ENCODE measurements around the gene FBN1.

Gene FBN1

DNA sequence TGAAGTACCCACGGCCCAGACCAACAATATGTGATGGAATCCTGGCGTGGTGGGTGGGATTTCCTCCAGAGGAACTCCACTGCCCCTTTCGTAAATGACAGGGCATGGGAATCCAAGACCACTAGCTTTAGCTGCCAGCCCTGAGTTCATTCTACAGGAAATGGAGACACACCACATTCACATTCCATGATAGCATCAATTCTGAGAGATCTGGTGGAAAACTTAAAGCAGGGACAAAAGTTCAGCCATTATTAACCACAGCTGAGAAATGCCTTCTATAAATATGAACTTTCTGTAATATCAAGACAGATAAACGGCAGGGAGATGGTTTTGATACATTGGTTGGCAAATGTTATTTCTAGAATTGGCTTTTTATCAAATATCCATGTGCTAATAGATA, 98.2 kb downstream of the FBN1 start:
- DNase-seq, result no peak

DNA sequence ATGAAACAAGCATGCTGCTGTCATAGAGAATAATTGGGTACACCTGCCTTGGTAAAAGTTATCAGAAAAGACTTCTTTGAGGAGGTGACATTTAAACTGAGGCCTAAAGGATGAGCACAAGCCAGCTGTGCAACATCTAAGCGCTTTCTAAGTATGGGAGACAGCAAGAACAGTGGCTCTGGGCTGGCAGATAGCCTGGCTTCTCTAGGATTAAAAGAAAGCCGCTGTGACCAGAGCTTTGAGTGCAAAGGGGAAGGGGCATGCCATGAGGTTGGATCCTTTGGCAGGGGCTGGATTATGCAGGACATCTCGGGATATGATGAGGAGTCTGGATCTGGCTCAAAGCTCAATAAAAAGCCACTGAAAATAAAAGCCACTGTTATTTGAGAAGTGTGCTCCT, 99.2 kb downstream of the FBN1 start:
- no peak for DNase-seq

DNA sequence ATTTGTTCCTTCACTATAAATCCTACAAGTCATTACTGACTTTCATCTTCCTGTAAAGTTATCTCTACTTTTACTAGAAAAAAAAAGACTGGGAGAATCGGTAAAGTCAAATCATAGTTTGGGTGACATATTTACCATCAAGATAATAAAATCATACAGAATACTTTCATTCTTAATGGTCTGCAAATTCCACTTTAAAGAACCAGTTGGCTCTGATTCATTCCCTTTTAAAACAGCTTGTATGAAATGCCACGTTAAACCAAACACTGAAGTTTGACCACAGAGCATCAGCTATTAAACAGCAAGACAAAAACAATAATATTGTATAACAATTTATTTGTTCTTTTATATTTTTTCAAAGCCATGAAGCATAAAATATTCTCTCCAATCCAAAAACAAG, 100.7 kb downstream of the FBN1 start:
- no peak for DNase-seq

DNA sequence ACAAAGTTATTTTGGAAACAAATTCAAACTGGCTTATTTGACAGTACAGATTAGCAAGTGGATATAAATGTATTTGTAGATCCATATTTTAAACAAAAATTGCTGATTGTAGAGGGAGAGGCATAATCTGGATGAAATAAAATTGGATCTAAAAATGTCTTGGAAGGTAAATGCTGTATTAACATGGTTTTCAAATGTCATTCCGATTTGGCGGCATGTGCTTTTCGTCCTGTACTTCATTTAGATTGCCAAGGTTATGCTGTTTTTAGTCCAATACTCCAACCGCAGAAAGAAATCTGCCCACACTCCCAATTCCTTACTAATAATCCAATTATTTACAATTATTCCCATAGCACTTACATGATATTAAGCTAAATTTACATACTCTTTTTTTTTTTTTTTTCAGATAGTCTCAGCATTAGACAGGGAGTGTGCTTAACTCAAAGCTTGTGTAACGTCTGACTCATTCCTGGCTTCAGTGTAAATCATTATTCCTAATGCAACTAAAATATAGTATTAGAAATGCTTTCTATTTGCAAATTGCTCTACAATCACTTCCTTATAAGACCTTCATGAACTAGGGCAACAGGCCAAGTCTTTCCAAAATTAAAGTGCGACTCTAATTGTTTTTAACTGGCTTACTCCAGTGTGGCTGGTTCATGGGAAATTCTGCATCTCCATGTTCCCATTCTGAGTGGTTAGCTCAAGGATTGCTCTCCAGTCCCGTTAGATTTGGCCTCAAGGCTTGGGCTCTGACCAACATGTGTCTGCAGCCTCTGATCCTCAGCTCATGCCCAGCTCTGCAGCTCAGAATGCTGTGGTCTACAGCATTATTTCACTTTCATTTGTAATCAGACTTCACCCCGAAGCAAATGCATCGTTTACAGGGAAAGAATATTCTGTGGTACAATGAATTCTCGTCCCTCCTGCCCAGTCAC, 103.9 kb downstream of the FBN1 start:
- no peak for DNase-seq

DNA sequence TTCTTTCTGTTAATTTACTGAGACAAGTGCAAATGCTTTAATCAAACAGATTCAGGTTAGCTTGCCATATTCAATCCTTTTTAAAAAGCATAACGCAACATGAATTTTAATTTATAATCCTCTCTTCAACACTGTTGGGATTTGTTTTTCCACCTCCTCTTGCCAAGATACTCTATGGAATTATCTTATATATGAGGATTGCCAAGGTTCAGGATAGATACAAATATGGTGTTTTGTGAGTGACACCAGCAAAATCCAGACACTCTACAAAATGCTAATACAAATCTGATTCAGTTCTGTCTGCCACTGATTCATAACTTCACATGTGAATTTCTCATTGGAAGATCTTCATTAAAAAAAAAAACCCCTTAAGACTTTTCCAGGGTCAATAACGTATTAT, 104.8 kb downstream of the FBN1 start:
- no peak for DNase-seq

DNA sequence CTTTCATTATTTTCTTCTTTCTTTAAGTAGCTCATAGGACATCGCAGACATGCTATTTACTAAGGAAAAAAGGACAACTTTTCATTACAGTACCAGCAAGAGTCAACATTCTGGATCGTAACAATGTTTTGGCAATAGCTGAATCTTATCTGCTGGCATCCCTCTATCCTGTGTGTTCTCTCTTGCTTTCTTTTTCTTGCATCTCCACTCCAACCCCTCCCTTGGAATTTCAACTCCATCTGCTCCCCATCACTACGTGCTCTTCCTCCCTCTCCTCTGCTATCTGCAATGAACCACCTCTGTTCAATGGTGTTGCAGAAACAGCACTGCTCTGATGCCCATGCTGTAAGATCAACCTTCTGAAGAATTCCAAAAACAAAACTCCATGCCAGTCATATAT, 106.6 kb downstream of the FBN1 start:
- no peak for DNase-seq

DNA sequence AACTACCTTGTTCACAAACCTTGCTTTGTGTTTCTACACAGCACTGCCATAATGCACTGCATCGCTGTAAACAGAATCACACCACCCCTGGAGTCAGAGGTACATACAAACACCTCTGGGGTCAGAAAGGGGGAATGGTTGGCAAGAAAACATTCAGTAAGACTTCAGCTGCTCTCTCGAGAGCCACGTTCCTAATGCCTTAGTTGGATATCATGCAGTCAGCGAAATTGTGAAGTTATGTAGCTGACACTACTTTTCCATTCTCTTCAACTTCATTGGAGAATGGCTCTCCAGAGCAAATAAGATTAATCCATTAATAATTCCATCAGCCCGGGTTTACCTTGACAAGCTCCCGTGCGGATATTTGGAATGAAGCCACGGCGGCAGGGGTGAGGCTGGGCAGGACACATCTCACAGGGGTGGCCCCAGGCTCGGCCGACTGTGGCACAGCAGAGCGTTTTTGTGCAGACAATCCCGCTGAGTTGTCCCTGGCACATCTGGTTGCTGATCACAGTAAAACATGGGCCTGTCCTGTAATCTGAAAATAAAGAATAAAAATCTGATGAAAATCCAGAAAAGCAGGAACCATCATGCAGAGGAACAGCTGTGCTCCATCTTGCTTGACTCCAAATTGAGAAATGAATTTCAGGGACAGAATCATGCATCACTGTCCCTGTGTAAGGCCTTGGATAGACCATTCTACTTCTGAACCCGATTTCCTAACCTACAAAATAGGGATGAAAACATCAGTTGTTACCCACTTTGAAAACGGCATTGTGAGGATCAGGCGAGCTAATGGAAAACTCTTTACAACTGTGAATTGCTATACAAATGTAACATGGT, 108.0 kb downstream of the FBN1 start:
- DNase-seq, result no peak

DNA sequence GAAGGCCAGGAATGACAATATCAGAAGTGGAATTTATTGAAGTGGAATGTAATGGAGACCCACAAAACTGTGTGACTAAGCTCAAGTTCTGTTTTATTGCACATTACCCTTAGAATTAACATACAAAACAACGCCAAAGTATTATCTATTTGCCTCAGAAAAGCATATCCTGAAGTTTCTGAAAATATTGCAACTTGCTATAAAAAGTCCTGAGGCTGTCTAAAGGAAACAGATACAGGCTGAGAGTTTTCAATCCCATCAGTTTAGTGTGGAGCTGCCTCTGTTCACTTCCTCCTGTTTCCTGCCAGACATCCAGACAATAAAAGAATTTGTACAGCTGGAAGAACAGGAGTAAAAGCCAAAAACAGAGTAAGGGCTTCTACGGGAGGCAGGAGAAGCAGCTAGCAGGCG, 108.8 kb downstream of the FBN1 start:
- DNase-seq, result no peak

DNA sequence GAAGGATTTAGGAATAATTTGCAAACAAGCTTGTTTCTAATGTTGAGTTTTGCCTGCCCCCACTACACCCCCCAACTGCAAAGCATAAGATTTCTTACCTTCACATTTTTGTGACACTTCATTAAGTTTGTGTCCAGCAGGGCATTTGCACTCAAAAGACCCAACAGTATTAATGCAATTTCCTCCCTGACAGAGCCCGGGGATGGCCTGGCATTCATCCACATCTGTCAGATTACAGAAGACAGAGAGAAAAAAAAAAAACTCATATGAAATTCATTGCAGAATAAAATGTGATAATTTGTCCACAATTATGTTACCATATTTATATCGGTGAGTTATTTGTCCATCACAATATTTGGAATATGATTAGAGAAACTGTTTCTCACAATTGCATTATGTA, 111.5 kb downstream of the FBN1 start:
- no peak for DNase-seq

DNA sequence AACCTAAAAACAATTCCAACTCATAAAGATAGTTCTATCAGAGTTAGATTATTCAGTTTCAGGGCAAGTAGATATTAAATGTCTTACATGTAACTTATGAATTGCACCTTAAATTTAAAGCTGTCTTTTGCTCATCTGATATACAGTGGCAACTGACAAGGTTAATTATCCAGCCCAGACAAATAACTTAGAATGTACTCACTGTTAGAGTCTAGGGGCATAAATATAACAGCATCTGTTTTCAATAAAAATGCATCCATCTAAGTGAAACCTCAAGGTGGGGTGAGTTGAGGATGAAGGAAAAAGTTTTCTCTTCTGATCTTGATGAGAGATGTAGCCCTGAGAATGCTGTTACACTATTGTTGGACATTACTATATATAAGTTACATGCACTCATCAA, 112.6 kb downstream of the FBN1 start:
- no peak for DNase-seq

DNA sequence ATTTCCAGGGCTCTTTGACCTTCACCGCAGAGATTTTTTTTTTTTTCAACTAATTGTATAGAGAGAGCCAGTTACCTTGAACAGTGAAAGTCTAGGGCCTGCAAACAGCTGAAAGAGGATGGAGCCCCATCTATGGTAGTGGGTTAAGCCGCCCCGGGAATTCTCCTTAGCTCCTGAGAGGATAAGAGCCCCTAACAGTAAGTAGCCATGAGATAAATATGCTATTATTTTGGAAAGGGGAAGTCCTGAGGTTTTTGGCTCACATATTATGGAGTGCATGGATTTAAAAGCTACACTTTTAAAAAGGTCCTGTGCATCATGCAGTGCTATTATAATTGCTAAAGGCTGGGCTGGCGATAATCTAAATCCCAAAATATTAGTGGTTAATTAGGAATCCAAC, 115.0 kb downstream of the FBN1 start:
- no peak for DNase-seq

DNA sequence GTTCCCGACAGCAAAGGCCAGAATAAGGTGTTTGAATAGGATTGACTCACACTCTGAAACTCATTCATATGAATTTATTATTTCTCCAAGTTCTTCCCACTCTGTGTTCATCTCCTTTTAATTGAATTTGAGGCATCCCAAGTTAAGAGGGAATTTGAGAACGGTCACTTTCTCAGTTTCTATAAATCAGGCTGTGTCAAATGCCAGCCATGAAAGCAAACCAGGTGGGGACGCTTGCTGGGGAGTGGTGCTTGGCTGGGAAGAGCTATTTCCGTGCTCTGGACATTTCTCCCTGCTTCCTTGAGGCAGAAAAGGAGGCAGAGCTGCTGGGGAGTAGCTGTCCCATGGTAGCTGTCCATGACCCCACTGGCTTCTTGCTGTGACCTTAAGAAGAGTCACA, 116.6 kb downstream of the FBN1 start:
- DNase-seq, result no peak

DNA sequence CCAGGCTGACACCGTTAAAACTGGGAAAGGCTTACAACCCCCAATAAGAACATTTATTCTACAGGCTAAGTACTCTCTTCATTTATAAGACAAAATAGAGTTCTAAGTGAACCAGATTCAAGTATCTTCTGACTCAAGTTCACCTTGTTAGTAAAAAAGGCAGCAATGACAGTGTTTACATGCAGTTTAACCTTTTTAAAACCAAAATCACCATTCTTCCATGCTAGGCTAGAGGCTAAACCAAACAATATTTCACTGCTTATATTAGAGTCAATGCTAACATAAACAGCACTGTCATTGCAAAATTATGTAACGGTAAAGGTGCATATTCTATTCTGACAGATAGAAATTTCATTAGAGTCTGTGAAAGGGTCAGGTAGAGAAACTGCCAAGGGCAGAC, 118.0 kb downstream of the FBN1 start:
- no peak for DNase-seq

DNA sequence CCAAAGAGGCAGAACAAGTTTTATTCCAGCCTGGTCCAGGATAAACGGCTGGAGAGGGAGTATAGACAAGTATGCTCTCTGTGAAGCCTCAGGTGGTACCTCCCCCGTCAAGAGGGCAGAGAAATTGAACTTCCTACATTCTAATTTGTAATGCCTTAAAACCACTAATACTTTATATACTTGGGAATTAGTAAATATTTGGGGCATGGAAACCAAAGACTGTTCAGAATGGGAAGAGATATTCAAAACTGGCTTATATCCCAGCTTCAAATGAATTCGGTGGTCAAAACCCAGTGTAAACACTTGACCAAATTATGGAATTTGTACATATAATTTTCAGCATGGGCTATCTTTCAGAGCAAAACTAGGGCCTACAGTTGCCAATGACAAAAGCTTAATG, 122.6 kb downstream of the FBN1 start:
- no peak for DNase-seq

DNA sequence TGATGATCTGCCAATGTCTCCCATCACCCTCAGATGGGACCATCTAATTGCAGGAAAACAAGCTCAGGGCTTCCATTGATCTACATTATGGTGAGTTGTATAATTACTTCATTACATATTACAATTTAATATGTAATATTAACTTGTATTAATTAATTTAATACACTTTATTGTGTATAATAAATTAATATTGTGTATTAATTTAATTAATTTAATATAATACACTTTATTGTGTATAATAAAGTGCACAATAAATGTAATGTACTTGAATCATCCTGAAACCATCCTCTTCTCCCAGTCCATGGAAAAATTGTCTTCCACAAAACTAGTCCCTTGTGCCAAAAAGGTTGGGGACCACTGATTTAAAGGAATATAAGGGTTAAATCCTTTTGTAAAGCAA, 123.4 kb downstream of the FBN1 start:
- no peak for DNase-seq

DNA sequence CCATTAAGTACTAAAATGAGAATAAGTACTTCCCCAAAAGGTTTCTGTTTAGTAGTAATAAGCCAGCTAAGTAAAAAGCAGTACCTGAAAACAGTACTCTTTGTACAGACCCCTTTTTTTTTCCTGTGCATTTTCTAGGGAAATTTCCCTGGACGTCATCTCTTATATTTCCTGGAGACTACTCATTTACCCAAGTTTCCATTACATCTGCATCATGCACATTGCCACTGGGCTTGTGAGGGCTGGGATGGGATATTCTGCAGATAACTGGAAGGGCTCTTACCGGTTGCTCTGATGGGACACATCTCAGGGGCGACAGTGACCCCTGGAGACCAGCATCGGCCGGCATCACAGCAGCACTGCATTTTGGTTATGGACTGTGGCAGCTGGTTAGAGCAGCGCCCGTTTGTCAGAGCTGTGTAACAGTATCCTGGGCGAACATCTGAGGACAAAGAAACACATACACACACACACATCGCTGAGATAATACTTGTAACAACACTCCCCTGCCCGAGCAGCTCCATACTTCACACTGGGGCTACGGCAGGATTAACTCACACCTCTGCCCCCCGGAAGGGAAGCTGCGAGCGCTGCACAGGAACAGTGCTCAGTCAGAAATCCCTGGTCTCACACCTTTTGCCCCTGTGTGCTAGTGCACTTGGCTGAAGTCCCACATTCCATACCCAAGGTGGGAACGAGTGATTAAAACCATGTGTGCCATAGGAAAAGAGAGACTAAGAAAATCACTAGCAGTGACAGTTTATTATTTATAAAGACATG, 124.9 kb downstream of the FBN1 start:
- DNase-seq, result no peak

DNA sequence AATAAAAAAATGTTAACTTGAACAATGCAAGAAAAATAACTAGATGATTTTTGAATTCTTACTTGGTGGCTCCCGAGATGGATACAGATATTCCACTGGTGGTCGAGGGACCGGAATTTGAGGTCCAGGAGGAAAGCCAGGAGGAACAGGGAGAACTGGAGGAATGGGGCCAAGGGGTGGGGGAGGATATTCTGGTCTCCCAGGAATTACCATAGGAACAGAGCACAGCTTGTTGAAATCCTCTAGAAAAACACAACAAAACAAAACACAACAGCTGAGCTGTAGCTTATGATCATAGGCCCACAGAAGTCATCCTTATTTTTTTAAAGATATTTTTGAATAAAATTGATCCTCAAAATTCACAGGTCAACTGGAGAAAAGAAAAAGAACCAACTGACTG, 129.4 kb downstream of the FBN1 start:
- no peak for DNase-seq

DNA sequence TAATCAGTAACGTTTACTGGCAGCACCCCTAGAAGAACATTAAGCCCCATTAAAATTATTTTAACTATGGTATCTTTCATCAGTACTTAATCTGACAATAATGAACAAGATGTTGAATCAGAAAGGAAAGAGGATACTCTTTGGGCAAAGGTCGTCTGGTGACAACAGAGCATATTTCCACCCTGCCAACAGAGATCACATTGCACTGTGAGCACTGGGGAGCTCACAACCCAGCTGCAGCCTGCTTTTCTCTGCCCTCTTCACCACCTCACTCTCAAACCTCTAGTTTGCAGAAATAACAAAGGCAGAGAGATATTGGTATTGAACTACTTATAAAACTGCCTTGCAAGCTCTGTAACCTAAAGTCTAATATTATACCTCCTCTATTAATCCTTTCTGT, 130.0 kb downstream of the FBN1 start:
- DNase-seq, result no peak

DNA sequence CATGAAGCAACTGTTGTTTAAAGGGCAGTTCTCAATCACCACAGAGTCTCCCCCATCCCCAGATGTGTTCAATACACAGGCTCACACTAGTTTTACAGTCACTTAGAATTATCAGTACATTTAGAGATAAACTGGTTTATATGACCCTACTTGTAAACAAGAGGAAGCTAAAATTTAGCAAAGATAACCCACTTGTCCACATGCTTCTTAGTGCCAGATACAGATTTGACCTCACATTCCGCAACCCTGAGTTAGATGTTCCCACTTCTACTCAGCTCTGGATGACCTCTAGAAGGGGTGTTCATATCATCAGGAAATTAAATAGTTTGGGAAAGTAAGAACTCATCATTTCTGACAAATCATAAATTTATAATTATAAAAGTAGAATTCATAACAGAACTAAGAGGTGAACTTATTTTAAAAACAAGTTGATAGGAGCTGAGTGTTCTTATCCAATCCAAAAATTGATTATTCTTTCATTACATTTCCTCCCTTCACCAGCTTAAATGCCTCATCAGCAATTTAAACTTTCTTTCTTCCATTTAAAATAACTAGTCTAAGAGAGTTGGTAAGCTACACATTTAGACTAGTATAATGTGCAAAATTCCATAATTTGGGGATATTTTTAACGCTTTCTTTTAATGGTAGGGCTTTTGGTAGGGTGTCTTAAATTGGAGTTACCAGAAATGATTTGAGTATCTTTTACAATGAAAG, 131.2 kb downstream of the FBN1 start:
- no peak for DNase-seq

DNA sequence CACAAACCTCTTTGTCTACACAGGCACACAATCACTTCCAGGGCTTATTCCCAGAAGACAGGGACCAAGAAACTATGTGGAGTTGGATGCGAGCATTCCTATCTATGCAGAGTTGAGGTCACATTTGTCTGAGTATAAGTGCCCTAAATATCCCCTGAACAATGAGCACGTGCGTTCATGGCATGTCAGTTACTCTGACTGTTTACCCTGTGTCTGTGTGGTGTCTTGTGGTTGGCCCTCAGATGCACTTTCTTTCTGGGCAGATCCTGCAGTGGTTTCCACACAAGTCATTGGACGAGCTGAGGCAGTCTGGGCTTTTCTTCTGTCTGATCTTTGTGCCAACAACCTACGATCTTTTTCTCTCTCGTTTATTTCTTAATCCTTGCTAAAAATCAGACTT, 134.5 kb downstream of the FBN1 start:
- DNase-seq, result no peak

DNA sequence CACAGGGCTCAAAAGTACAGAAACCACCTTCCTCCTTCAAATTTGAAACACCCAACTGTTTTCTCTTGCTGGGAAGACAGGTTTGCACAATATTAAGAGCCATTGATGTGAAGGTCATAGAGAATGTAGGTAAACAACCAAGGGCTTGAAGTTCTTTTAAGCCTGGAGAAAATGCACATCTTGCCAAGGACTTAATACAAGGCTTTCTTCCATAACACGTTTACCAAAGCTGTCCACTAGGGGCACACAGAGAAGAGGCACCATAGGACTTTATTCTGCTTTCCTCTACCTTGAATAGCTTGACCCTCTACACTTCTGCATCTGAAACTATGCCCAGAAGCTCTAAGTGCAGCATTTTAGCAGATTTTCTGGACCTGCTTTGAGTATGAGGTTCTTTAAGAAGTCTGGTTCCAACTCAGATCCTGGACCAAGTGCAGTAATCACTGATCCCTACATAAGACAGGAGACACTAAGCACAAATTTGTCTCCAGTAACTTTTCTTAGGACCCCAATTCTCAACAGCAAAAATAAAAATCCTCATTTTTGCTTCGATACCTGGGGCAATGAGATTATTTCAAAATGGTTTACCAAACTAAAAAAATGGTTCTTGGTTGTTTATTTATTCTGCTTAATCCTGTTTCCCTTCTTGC, 138.0 kb downstream of the FBN1 start:
- DNase-seq, result no peak

DNA sequence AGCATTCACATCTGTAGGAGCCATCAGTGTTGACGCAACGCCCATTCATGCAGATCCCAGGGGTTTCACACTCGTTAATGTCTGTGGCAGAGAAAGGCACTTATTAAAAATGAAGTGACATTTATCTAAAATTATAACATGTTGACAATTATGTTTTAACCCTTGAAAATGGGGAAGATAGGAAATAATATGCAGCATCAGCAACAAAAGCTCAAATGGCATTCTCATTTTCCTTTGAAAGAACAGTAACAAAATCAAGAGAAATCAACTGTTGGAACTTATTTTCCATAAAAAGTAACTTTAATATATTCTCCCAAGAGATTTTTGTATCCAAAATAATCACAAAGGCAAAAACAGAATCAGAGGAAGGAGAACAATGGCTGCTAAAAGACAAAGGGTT, 140.4 kb downstream of the FBN1 start:
- DNase-seq, result no peak

All from NCI-H1048 (cell line).